GM18517 (cell line): ENCODE data around the gene CUX1.
"Not testable (repeated sequence)": the region's sequence is repeated elsewhere in the genome, so short reads cannot be mapped to it uniquely, and the experiment has no call there.

Experiments used
- ATAC-seq: cut with Tn5 transposase; IDR thresholded peaks from one replicate; pipeline ENCODE4 v1.9.1; 2021; ENCODE audit warnings: mild to moderate bottlenecking, moderate library complexity; ENCODE audit not compliant: unreplicated experiment

Gene CUX1

DNA sequence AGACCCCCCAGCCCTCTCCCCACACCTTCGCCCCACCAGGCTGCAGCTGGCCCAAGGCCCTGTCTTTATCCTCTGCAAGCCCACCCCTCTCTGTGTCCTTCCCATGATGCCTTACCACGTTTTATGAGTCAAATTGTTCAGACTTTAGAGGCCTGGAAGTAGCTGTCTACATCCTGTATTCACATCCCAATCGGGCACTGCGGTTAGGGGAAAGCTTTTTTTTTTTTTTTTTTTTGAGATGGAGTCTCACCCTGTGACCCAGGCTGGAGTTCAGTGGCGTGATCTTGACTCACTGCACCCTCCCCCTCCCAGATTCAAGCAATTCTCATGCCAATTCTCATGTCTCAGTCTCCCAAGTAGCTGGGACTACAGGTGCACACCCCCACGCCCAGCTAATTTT lies 347.7 kb downstream of the CUX1 start:
- ATAC-seq, result no peak

DNA sequence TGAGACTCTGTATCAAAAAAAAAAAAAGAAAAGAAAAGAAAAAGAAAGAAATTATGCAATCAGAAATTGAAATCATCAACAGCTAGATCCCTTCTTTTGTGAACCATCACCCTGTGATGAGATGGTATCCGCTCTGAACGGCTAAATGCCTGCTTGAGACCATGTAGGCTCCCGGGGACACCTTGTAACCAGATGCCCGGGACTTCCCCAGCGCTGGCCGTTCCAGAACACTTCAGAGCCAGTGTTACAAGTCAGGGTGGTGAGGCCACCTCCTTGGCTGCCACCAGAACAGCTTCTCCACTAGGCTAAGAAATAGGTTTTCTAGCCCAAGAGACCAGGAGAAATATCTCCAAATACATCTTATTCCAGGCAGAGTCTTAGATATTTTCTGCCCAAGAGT lies 349.8 kb downstream of the CUX1 start:
- no peak for ATAC-seq

DNA sequence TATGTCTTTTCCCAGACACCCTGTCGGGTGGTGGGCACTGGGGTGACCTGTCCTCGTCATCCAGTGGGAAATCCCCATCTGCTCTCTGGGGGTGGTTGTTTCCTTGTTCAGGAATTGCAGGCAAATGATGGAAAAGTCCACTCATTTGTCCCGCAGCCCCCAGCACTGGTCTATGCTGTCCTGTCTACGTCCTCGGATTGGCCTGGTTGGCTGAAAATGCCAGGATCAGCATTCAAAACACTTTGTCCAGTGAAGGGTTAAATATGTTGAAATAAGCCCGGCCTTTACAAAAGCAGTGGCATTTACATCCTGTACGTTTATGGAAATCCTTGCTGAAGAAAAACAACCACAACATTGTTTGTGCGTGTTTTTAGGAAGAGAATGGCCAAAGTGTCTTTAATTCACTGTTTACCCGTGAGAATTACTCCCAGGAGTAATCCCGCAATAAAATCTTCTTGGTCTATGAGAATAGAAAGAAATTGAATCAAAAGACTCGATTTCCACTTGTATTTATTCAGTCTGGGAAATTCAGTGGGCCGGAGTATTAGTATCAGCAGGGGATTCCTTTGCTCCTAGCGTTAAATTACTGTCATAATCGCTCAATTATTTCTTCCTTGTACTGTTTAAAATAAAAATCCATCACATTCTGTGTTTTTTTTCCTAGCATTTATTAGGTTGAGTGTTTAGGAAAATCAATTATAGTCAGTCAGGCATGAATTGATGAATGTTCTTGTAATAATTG lies 352.4 kb downstream of the CUX1 start:
- no peak for ATAC-seq

DNA sequence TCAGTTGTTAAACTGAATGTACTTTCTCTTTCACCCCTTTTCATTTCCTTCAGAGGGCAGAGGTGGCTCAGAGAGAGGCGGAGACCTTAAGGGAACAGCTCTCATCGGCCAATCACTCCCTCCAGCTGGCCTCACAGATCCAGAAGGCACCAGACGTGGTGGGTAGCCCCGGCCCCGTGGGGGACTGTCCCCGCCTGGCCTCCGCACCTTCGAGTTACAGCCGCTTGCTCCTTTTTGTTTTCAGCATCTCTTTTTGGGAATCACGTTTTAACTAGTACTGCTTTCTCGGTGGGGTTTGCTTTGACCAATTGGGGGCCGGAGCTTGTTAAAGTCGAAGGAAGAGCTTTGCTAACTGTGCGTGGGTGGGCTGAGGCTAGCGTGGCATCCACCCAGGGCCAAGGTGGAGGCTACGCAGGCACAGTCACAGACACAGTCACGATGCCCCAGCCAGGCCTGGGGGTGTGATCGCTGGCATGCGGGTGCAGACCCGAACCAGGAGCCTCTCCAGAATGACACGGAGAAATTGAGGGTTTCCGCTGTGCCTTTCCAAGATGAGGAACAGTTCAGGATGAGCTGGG lies 353.1 kb downstream of the CUX1 start:
- ATAC-seq, result no peak

DNA sequence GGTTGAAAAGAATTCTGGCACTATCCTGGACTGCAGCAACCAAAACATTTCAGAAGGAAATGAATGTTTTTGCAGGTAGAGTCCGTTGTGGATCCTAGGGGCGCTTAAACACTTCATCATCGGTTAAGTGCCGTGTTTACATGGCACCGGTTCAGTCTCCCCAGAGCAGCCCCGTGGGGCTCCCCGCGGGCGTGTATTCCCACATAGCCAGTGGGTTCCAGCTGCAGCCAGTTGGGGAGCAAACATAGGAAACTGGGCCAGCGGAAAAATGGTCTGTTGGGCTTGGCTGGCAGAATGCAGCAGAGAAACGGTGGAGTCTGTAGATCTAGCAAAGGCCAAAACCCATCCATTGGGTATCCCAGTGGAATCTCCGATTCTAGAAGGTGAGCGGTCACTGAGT lies 356.2 kb downstream of the CUX1 start:
- no peak for ATAC-seq

DNA sequence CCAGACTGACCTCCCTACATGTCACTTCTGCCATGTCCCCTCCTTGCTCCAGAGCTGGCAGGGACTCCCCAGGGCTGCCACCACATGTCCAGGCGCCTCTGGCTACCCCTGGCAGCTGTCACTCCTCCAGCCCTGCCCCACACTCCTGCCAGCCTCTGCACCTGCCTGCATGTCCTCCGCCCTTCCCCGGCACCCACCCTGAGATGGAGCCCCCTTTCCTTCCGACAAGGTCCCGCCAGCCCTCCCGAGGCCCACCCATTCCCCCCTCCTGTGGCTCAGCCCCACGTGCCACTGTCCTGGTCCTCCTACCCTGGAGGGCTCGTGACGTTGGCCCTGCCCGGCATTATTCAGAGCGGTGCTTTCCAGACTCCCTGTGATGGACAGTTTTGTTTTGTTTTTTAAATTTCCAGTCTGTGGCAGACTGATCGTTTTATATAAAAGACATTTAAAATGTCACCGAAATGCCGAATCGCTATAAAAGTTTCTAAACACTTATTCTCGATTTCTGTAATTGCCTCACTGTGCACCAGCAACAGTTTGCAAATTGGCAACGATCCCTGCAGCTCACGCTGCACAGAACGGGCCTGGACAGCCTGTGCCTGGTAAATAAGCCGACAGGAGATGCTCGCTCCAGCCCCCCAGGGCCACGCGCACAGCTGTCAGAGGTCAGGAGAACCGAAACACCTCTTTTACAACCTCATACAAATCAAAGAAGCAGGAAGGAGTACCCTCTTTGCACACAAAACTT lies 358.2 kb downstream of the CUX1 start:
- ATAC-seq, result no peak

DNA sequence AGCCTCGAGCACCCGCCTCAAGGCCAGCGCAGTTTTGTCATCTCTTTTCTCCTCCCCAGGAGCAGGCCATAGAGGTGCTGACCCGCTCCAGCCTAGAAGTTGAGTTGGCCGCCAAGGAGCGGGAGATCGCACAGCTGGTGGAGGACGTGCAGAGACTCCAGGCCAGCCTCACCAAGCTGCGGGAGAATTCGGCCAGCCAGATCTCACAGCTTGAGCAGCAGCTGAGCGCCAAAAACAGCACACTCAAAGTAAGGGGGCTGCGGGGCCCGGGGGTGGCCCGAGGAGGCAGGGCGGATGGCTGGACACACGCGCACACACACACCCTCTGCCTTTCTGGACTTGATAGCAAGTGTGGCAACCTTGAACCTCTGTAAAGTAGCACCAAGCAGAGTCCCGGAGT lies 361.0 kb downstream of the CUX1 start:
- no peak for ATAC-seq

DNA sequence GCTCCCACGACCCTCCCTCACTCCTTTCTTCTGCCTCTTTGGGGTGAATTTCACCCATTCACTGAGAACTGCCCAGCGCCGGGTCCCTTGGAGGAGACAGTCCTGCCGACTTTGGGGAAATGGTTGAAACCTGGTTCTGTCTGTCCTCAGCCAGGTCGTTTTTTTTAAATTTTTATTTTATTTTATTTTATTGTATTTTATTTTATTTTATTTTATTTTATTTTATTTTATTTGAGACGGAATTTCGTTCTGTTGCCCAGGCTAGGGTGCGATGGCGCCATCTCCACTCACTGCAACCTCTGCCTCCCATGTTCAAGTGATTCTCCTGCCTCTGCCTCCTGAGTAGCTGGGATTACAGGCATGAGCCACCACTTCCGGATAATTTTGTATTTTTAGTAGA lies 363.3 kb downstream of the CUX1 start:
- no peak for ATAC-seq

DNA sequence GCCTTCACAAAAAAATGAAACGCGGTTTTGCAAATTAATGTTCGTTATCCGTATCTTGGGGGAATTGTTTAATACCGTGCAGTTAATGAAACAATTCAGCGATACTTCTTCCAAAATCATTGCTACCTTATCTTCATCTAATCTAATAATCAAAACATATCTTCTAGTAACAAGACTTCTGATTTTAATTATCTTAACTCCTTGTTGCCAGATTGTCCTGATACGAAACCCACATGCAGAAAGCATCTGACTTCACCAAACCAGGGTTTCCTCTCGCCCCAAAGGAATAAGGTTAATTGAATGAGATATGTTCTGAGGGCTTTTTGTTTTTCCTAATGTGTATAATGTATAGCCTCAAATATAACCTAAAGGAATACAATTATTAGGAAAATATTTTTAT lies 364.1 kb downstream of the CUX1 start:
- no peak for ATAC-seq

DNA sequence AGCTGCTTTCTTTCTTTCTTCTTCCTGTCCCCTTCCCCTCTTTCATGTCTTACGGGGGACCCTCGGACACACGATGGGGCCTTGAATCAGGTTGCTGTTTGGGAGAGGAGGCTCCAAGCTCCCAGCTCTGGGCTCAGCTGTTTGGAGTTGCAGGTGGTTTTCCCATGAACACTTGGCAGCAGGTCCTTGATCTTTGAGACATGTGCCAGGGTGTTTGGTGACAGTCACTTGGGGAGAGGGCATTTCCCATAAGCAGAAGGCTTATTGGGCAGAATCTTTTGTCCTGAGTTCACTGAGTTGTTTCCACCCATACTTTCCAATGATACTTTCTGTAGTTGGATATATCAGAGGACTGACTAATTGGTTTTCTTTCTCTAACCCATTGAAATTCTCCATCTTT lies 364.6 kb downstream of the CUX1 start:
- no peak for ATAC-seq

DNA sequence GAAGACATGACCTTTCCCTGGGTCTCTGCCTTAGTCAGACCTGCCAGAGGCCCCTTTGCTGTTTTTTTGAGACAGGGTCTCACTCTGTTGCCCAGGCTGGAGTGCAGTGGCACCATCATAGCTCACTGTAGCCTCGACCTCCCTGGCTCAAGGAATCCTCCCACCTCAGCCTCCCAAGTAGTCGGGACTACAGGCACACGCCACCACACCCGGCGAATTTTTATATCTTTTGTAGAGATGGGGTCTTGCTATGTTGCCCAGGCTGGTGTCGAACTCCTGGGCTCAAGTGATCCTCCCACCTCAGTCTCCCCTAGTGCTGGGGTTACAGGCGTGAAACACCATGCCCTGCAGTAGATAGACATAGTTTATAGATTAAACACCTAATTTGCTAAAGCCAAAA lies 366.4 kb downstream of the CUX1 start:
- ATAC-seq, result not testable (repeated sequence)

DNA sequence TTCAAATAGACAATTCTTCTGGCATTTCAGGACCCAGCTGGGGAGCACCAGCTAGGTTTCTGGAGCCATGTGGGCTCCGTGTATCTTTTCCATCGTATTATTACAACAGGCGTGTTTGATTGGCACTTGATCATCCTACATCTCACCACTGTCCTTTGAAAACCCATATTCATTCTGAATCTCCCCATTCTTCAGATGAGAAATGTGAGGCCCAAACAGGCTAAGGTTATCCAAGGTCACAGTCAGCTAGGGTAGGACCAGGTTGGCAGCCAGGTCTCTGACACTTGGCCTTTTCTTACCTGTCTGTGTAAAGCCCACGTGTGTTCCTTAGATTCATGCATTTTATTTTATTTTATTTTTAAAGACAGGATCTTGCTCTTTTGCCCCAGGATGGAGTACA lies 366.9 kb downstream of the CUX1 start:
- no peak for ATAC-seq

DNA sequence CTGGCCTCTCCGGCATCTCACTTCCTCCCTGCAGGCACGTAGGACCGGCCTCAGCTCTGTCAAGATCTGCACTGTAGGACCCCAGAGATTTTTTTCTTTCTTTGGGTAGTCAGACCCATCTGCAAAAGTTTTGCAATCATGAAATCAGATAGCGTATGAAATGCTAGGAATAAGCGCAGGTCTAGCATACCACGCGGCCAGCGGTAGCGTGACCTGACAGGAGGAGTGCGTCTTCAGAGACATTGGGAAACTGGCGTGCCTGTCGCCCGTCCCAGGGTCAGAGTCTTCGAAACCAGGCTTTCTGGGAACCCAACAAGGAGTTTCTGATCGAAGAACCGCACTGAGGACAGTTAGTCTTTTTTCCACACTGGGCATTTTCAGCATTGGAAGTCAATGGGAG lies 368.4 kb downstream of the CUX1 start:
- ATAC-seq, result no peak

DNA sequence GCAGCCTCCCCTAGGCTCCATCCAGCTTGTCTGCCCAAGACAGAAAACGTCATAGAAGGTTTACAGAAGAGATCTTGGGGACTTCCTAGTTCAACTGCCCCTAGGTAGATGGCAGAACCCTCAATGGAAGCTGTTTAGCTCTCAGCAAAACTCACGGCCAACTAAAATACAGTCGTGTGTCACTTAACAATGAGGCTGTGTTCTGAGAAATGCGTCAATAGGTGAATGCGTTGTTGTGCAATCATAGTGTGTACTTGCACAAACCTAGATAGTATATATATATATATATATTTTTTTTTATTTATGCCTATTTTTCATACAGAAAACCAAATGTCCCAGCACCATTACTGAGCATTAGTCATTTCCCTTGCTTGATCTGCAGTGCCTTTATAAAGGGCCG lies 368.9 kb downstream of the CUX1 start:
- ATAC-seq, result no peak

DNA sequence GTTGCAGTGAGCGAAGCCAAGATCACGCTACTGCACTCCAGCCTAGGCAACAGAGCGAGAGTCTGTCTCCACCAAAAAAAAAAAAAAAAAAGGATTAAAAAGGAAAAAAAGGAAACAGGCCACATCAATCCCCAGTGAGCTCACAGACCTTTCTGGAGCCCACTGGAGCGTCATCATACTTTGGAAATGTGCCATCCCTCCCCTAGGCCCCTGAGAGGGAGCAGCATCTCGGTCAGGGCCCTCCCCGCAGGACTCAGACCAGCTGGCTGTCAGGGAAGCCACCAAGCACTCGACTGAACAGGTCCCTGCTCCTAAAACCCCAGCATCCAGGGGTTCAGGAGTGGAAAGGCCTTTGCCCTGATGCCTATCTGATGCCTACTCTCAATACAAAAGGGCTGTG lies 371.3 kb downstream of the CUX1 start:
- no peak for ATAC-seq

DNA sequence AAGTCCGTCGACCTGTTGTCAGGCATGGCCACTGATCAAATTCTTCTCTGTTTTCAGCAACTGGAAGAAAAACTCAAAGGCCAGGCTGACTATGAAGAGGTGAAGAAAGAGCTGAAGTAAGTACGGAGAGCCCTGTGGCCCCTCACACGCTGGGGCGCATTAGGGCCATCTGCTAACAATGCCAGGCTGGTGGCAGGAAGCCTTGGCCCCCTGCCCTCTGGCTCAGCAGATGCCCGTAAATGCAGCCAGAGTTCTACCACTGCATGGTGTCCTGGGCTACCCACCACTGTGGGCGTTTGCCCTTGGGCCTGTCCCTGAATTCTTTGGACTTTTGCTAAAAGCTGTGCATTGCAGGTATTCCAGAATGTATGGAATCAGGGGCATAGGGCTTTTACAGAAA lies 372.3 kb downstream of the CUX1 start:
- ATAC-seq, result no peak

DNA sequence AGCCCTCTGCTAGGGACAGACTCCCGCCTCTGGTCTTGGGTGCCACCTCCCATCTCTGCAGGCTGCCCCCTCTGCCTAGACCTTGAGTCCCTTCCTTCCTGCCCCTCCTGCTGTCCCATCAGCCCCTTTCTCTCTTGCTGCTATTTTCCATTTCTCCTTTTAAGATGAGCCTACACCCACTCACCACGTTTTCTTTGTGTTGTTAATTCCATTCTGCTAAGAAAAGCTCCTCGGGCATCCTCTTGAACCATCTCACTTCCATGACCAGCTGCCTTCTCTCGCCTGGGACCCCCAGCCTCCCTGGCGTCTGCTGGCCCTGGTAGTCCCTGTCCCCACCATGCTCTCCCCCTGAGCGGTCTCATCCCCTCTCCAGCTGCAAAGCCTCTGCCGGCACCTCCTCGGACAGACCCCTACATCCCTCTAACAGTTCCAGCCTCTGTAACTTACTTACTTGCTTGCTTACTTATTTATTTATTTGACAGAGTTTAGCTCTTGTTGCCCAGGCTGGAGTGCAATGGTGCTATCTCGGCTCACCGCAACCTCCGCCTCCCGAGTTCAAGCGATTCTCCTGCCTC lies 373.4 kb downstream of the CUX1 start:
- no peak for ATAC-seq

DNA sequence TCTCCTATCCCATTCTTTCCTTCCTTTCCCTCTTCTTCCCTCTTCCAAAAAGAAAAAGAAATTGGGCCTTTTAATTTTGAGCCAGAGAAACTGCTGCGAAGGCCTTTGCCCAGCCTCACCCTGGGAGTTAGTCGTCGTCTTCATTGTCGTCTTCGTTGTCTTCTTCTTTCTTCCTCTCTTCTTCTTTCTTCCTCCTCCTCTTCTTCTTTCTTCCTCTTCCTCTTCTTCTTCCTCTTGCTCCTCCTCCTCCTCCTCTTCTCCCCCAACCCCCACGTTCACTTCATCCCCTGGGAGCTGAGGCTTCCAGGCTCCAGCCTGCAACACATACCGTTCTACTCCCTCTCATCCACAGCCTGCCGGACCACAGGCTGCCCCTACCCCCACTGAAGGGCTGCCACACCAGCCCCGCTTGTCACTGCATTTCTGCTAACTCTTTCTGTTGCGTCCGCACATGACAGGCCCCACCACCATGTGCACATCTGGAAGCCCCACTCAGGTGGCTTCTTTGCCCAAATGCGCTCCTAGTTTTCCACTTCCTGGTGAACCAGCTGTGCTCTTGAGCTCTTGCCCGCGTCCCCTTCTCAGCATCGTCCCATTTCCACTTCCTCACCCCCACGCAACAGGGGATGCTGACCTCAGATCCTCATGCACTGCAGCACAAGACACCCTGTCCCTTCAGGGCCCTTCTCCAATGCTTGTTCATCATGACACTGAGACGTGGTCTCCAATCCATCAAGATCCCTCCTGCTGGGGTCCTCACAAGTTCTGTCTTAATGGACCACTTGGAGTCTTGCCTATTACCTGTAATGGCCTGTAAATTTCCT lies 374.3 kb downstream of the CUX1 start:
- no peak for ATAC-seq

DNA sequence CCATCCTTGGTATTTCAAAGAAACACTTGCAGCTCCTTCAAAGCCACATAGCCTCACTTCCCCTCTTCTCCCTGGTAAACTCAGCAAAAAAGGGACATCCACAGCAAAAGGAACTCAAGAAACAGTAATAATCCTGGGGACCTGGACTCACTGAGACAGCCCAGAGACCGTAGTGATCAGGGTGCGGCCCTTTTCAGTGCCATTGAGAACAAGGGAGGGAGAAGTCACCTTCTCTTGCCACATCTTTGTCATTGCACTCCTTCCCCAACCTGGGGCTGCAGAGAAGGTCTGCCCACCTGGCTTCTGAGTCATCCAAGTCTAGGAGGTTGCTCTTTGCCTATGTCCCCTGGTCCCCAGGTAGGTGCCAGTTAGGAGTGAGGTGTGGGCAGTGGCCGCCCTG lies 375.4 kb downstream of the CUX1 start:
- no peak for ATAC-seq

DNA sequence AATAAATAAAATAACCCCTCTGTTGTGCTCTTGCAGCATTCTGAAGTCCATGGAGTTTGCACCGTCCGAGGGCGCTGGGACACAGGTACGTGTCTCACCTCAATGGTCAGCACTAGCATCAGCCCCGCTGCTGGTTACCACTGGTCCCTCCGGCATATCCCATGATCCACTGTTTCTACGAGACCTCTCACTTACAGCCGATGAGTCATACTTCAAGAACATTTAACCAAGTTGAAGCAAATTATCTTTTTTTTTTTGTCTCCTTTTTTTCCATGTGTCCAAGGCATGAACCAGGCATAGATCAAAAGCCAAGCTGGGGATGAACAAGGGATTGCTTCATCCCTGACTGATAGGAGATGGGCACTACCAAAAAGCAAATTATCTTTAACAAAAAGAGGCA lies 376.4 kb downstream of the CUX1 start:
- no peak for ATAC-seq

DNA sequence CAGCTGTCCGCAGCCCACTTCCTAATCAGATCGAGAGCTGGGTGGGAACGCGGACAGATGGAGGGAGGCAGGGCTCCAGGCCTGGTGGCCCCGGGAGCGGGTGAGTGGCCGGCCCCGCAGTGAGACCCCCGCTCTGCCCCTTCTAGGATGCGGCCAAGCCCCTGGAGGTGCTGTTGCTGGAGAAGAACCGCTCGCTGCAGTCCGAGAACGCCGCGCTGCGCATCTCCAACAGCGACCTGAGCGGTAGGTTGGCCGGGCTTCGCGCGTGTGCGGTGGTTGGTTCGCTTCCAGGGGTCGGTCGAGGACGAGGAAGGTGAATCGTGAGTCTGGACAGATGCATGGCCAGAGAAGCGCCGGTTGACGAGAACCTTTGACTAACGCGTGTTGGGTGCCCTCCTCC lies 377.9 kb downstream of the CUX1 start:
- no peak for ATAC-seq
